H1 (cell line): ENCODE results near the gene IQSEC3. TPM values are rescaled to one million over a fixed set of nuclear protein-coding genes. Genes with fewer than 3 reads are reported as not detected.

Source experiments
- CTCF ChIA-PET: fragments of 300-600 bp; sonication (Branson Sonifier 250); formaldehyde crosslinking; loops from one replicate; lab custom pipeline; 2021; ENCODE audit not compliant: partially characterized antibody; lab: Charles Lee
- POLR2A ChIA-PET: fragments of 300-600 bp; sonication (Branson Sonifier 250); formaldehyde crosslinking; loops from one replicate; lab custom pipeline; 2021; ENCODE audit warnings: inconsistent platforms; ENCODE audit not compliant: partially characterized antibody; lab: Charles Lee
- DNase-seq, 2 experiments: peaks; one replicate each; pipeline versions ENCODE4 v3.0.0 to v3.0.0-alpha.2; 2010 to 2022; ENCODE audit warnings: low spot score in 2 of 2, low read depth in 1 of 2, mixed read lengths in 1 of 2
- FAIRE-seq: peaks from 2 replicates; lab custom pipeline; 2011; peaks lifted over from hg19 to GRCh38; lab: Jason Lieb, UNC
- H2AFZ ChIP-seq: 2 replicates; pipeline ENCODE4 v1.8.1; 2012; ENCODE audit warnings: low read length, inconsistent platforms
- H2AK5ac ChIP-seq: 2 replicates; pipeline ENCODE4 v1.6.1; 2013; ENCODE audit warnings: low read depth, low read length
- H2BK120ac ChIP-seq: replicated peaks from 2 replicates; pipeline ENCODE3; 2013; ENCODE audit warnings: low read depth, low read length, inconsistent platforms
- H2BK12ac ChIP-seq: 2 replicates; pipeline ENCODE4 v1.6.1; 2013; ENCODE audit warnings: low read depth, low read length
- H2BK15ac ChIP-seq: 2 replicates; pipeline ENCODE4 v1.6.1; 2013; ENCODE audit warnings: low read length
- H2BK20ac ChIP-seq: 2 replicates; pipeline ENCODE4 v1.6.1; 2013; ENCODE audit warnings: low read length
- H2BK5ac ChIP-seq: 2 replicates; pipeline ENCODE4 v1.6.1; 2013; ENCODE audit warnings: low read depth, low read length
- H3K14ac ChIP-seq: 2 replicates; pipeline ENCODE4 v1.6.1; 2013; ENCODE audit warnings: inconsistent platforms; ENCODE audit not compliant: insufficient read length
- H3K18ac ChIP-seq: 2 replicates; pipeline ENCODE4 v1.6.1; 2013; ENCODE audit warnings: low read length; ENCODE audit errors: extremely low read depth
- H3K23ac ChIP-seq: 2 replicates; pipeline ENCODE4 v1.6.1; 2013; ENCODE audit warnings: inconsistent platforms; ENCODE audit not compliant: insufficient read length
- H3K23me2 ChIP-seq: 2 replicates; pipeline ENCODE4 v1.6.1; 2013; ENCODE audit warnings: low read depth, low read length
- H3K27ac ChIP-seq: 2 replicates; pipeline ENCODE4 v1.6.1; 2011; ENCODE audit warnings: low read depth, low read length, inconsistent platforms
- H3K27me3 ChIP-seq, 4 experiments: replicated peaks in 1 of 4; 1 replicate in 1 of 4; 2 replicates in 3 of 4; pipeline versions ENCODE4 v1.6.1 to v1.8.1; 2011 to 2013; ENCODE audit warnings: low read length in 3 of 4, mild to moderate bottlenecking in 3 of 4, inconsistent platforms in 2 of 4, mixed read lengths in 2 of 4, moderate library complexity in 1 of 4; ENCODE audit not compliant: control insufficient read depth in 3 of 4, insufficient read depth in 3 of 4; ENCODE audit errors: extremely low read depth in 1 of 4
- H3K36me3 ChIP-seq, 4 experiments: 2 replicates each; pipeline versions ENCODE4 v1.6.1 to v1.8.1; 2011 to 2013; ENCODE audit warnings: mild to moderate bottlenecking in 4 of 4, low read length in 3 of 4, moderate library complexity in 2 of 4, control low read depth in 1 of 4, inconsistent platforms in 1 of 4; ENCODE audit not compliant: insufficient read depth in 4 of 4, control insufficient read depth in 2 of 4
- H3K4ac ChIP-seq: replicated peaks from 2 replicates; pipeline ENCODE3; 2013; ENCODE audit warnings: low read length, low read depth, mixed read lengths, inconsistent platforms; ENCODE audit not compliant: insufficient read length
- H3K4me1 ChIP-seq, 4 experiments: replicated peaks in 1 of 4; 1 replicate in 1 of 4; 2 replicates in 3 of 4; pipeline versions ENCODE4 v1.6.1 to v1.8.1; 2011 to 2013; ENCODE audit warnings: low read length in 3 of 4, inconsistent platforms in 2 of 4, mixed read lengths in 1 of 4; ENCODE audit not compliant: insufficient read depth in 4 of 4, control insufficient read depth in 3 of 4
- H3K4me2 ChIP-seq, 2 experiments: 2 replicates each; pipeline versions ENCODE4 v1.6.1 to v1.8.1; 2011 to 2013; ENCODE audit warnings: low read depth in 2 of 2, low read length in 2 of 2, control low read depth in 1 of 2, inconsistent platforms in 1 of 2, mild to moderate bottlenecking in 1 of 2; ENCODE audit not compliant: insufficient read depth in 1 of 2
- H3K4me3 ChIP-seq, 4 experiments: fragments of 200-600, 300-600 bp in 1 of 4; sonication (generic), shearing (Covaris generic), sonication (Bioruptor Twin) in 1 of 4; 2 replicates each; pipeline versions ENCODE4 v1.5.1 to v1.8.1; 2011 to 2016; ENCODE audit warnings: low read length in 4 of 4, low read depth in 3 of 4, control low read depth in 2 of 4, inconsistent platforms in 2 of 4, mild to moderate bottlenecking in 2 of 4, mixed read lengths in 1 of 4, moderate library complexity in 1 of 4; ENCODE audit not compliant: insufficient read depth in 2 of 4; ENCODE audit errors: extremely low read depth in 1 of 4
- H3K56ac ChIP-seq: replicated peaks from 2 replicates; pipeline ENCODE3; 2013; ENCODE audit warnings: low read depth, mild to moderate bottlenecking, mixed read lengths, low read length, inconsistent platforms; ENCODE audit not compliant: insufficient read length
- H3K79me1 ChIP-seq: 2 replicates; pipeline ENCODE4 v1.6.1; 2013; ENCODE audit warnings: low read depth, low read length, control low read depth
- H3K79me2 ChIP-seq, 2 experiments: 2 replicates each; pipeline versions ENCODE4 v1.6.1 to v1.8.1; 2012 to 2013; ENCODE audit warnings: low read length in 2 of 2, mild to moderate bottlenecking in 2 of 2, inconsistent platforms in 1 of 2; ENCODE audit not compliant: insufficient read depth in 2 of 2, control insufficient read depth in 1 of 2
- H3K9ac ChIP-seq, 4 experiments: replicated peaks in 1 of 4; 1 replicate in 1 of 4; 2 replicates in 3 of 4; pipeline versions ENCODE4 v1.6.1 to v1.8.1; 2011 to 2013; ENCODE audit warnings: low read depth in 3 of 4, low read length in 3 of 4, control low read depth in 2 of 4, mild to moderate bottlenecking in 2 of 4, moderate library complexity in 2 of 4, inconsistent platforms in 1 of 4; ENCODE audit errors: extremely low read depth in 1 of 4
- H3K9me3 ChIP-seq, 2 experiments: 2 replicates each; pipeline versions ENCODE4 v1.6.1 to v1.8.1; 2012 to 2013; ENCODE audit warnings: mild to moderate bottlenecking in 2 of 2, moderate library complexity in 2 of 2, control low read depth in 1 of 2, inconsistent platforms in 1 of 2, low read depth in 1 of 2, low read length in 1 of 2, mixed read lengths in 1 of 2; ENCODE audit not compliant: insufficient read depth in 2 of 2
- H4K20me1 ChIP-seq, 2 experiments: replicated peaks in 1 of 2; 2 replicates each; pipeline versions ENCODE3 to v1.8.1; 2011 to 2013; ENCODE audit warnings: inconsistent platforms in 2 of 2, low read length in 2 of 2, mild to moderate bottlenecking in 1 of 2; ENCODE audit not compliant: insufficient read depth in 2 of 2, control insufficient read depth in 1 of 2
- H4K5ac ChIP-seq: 2 replicates; pipeline ENCODE4 v1.6.1; 2013; ENCODE audit warnings: low read length, low read depth, mixed read lengths, inconsistent platforms; ENCODE audit not compliant: insufficient read length
- H4K8ac ChIP-seq: 2 replicates; pipeline ENCODE4 v1.8.0; 2013; ENCODE audit warnings: mild to moderate bottlenecking, moderate library complexity, low read length, inconsistent platforms; ENCODE audit not compliant: insufficient read depth; ENCODE audit errors: extremely low read depth
- H4K91ac ChIP-seq: replicated peaks from 2 replicates; pipeline ENCODE3; 2013; ENCODE audit warnings: low read length, mixed read lengths, inconsistent platforms; ENCODE audit not compliant: insufficient read length
- ASH2L ChIP-seq: fragments of 200-600, 300-600 bp; sonication (generic); IDR thresholded peaks from one replicate; pipeline ENCODE4 v1.7.1; 2017; ENCODE audit warnings: low read length
- BCL11A ChIP-seq, 2 experiments: IDR thresholded peaks; one replicate each; pipeline ENCODE4 v1.6.1; 2011; ENCODE audit warnings: low read depth in 2 of 2, low read length in 2 of 2, mild to moderate bottlenecking in 2 of 2
- CBX8 ChIP-seq: fragments of 300-800, 300-1000 bp; sonication (generic); IDR thresholded peaks from 2 replicates; pipeline ENCODE4 v1.7.1; 2016; ENCODE audit warnings: low read depth, low read length, borderline replicate concordance
- RAD21 ChIP-seq, 2 experiments: IDR thresholded peaks in 1 of 2; conservative IDR thresholded peaks in 1 of 2; 2 replicates each; pipeline ENCODE4 v1.6.1; 2011; ENCODE audit warnings: low read depth in 2 of 2, low read length in 2 of 2, improper control_type of control experiment in 1 of 2, inconsistent platforms in 1 of 2, mild to moderate bottlenecking in 1 of 2, moderate library complexity in 1 of 2
- RBBP5 ChIP-seq: IDR thresholded peaks from 2 replicates; pipeline ENCODE4 v1.7.1; 2012; ENCODE audit warnings: low read depth, mild to moderate bottlenecking, inconsistent platforms, low read length, moderate library complexity, borderline replicate concordance
- SP4 ChIP-seq: IDR thresholded peaks from 2 replicates; pipeline ENCODE4 v1.6.1; 2012; ENCODE audit warnings: low read length, inconsistent platforms
- SRF ChIP-seq: IDR thresholded peaks from 2 replicates; pipeline ENCODE4 v1.6.1; 2011; ENCODE audit warnings: mild to moderate bottlenecking, low read depth, low read length, moderate library complexity
- SUZ12 ChIP-seq: fragments of 200-600 bp; sonication (generic); IDR thresholded peaks from 2 replicates; pipeline ENCODE4 v1.6.1; 2012; ENCODE audit warnings: mild to moderate bottlenecking, inconsistent platforms, low read length, moderate library complexity, mixed read lengths
- TAF1 ChIP-seq: IDR thresholded peaks from 2 replicates; pipeline ENCODE4 v1.6.1; 2011; ENCODE audit warnings: mild to moderate bottlenecking, low read depth, low read length
- ZNF274 ChIP-seq: IDR thresholded peaks from 2 replicates; pipeline ENCODE4 v1.7.0; 2012; ENCODE audit warnings: low read length, borderline replicate concordance; ENCODE audit errors: extremely low read depth
- WGBS, 2 experiments: shearing (Covaris generic) in 1 of 2; methylation state at CpG; one replicate each; pipeline versions ENCODE4 v1.1.6 to v1.1.7; 2013 to 2015; ENCODE audit warnings: low lambda C conversion rate in 2 of 2, mixed read lengths in 2 of 2, inconsistent platforms in 1 of 2, low coverage in 1 of 2, missing lambda C conversion rate in 1 of 2; ENCODE audit not compliant: insufficient replicate concordance in 2 of 2, insufficient coverage in 1 of 2, insufficient read length in 1 of 2; ENCODE audit errors: extremely low coverage in 1 of 2, missing lambda C conversion rate in 1 of 2; 5-methylcytosine and 5-hydroxymethylcytosine counted together
- polyA plus RNA-seq, 7 experiments: library from polyadenylated mRNA; depleted of rRNA in 3 of 7; stranded (reverse) in 5 of 7; unstranded in 2 of 7; fragments of >200 nt in 5 of 7; fragments of 200-250 nt in 2 of 7; gene quantifications; 1 replicate in 5 of 7; 2 replicates in 1 of 7; 4 replicates in 1 of 7; pipeline versions ENCODE4 v1.2.1 to v1.2.3, GENCODE V29; 2011 to 2013; ENCODE audit warnings: missing spikeins in 2 of 7, mixed read lengths in 2 of 7
- total RNA-seq: library from RNA; stranded (reverse); fragmentation: NEBNext Ultra II Directional; extraction: Animal tissue kit (Norgen Biotek cat#: 25700); gene quantifications from 2 replicates; pipeline ENCODE4 v1.2.1, GENCODE V29; 2021

Gene IQSEC3
- total and polyA plus RNA-seq, 2 of the 8 experiments (the other 6 are each of a cell fraction or from before 2014, with no cell fraction given), result 1.2 to 3.1 TPM

DNA sequence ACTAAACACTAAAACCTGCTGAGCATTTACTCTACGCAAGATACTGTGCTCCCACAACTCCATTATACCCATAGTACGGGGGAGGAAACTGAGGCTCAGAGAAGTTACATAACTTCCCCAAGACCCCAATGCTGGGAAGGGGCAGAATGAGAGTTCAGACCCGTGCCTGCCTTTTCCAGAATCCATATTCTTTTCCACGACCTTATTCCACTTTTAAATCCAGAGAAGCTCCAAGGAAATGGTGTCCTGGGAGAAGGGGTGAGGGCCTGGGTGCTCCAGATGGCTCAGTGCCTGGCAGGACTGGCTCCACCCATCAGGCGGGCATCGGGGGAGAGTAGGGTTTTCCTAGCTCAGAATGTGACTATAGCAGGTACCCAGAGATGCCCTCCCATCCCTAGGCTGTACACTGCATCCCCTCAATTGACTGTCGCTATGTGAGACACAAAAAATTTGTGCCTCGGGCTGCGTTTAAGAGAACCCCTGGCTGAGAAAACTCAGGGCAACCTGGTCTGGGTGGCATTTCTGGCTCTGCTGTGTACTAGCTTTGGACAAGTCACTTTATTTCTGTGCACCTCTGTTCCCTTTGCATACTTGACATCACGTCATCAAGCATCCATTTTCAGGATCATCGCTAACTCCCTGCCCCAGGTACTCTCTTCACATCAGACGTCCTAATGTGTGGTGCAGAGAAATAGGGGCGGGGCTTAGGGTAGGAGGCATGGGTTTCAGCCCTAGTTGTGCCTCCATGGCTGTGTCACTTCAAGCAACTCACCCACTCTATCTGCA lies 11.6 kb upstream of the IQSEC3 start:
- Histone ChIP-seq H3K4me2 (no peak overlapping the region), H4K20me1 (no peaks in the 10 kb centered on the region), H2BK120ac (no peak overlapping the region), H3K14ac (no peak overlapping the region), H3K36me3 (no peaks in the 10 kb centered on the region), H3K4ac (no peak overlapping the region), H4K8ac (no peak overlapping the region), H3K23ac (no peak overlapping the region), H3K27me3 (no peaks in the 10 kb centered on the region; a peak in 2 of 7 replicates), H3K79me1 (no peaks in the 10 kb centered on the region), H2AK5ac (no peak overlapping the region), H3K79me2 (no peaks in the 10 kb centered on the region), H2BK5ac (no peak overlapping the region), H2BK12ac (no peak overlapping the region), H3K18ac (no peak overlapping the region), H3K23me2 (no peaks in the 10 kb centered on the region), H3K9ac (no peak overlapping the region), H3K56ac (no peak overlapping the region), H3K4me1 (peaks cover 0 to 5% (median 2%) of the 10 kb centered on the region in 4 experiments; a peak in 3 of 7 replicates), H3K4me3 (no peak overlapping the region), H3K27ac (no peak overlapping the region), H4K91ac (no peak overlapping the region), H3K9me3 (no peaks in the 10 kb centered on the region; a peak in 1 of 4 replicates), H4K5ac (no peak overlapping the region), H2BK15ac (no peak overlapping the region), H2AFZ (no peak overlapping the region), H2BK20ac (no peak overlapping the region)
- no peak for TF ChIP-seq SP4
- no peak for TF ChIP-seq BCL11A (IDR thresholded peaks at IDR 0.05; ENCODE audit: low read depth in 2 of 2, low read length in 2 of 2)
- TF ChIP-seq RBBP5, result no peak
- no peak for TF ChIP-seq RAD21 (IDR thresholded peaks at IDR 0.05 in 1 of 2, conservative IDR thresholded peaks at IDR 0.05 in 1 of 2; ENCODE audit: low read depth in 2 of 2, low read length in 2 of 2)
- no peak for TF ChIP-seq CBX8
- TF ChIP-seq ASH2L, result no peak
- TF ChIP-seq SRF, result no peak
- no peak for TF ChIP-seq ZNF274
- TF ChIP-seq SUZ12, result no peak
- TF ChIP-seq TAF1, result no peak
- 75% methylated on average over 13 of the region's 13 CpGs; no CpG with 5 or more reads in 1 of the 2 experiments for WGBS, 2 experiments
- CTCF ChIA-PET, result interaction anchor here (1.1 to 1.2 kb wide), 2 partner anchors 10 to 98 kb away, joined by 3 to 5 read pairs; no protein-coding TSS in a partner anchor
- FAIRE-seq (no peak), DNase-seq (no peak)
- POLR2A ChIA-PET, result no interaction called here
